ENCODE data around the gene TFEB.

Gene TFEB

DNA sequence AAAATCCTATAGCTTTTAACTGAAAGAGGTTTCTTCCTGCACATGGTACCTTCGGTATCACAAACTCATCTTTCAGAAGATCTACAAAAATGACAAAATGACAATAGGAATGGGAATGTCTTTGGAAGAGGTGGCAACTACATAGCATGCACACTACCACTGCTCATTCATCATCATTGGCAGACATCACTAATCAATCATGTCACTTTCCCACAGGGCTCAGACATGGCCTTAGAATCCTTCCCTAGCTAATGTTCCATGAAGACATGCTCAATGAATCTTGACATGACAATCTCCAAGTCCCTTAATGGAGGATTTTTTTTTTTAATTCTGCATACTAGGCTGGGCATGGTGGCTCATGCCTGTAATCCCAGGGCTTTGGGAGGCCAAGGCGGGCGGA, 15.0 kb upstream of the TFEB start:
- H3K9me3 Mint-ChIP-seq, result no peaks in the 10 kb centered on the region
- H3K27ac Mint-ChIP-seq, result no peak overlapping the region
- H3K27me3 Mint-ChIP-seq, result no peaks in the 10 kb centered on the region
- no peak overlapping the region for H3K4me3 Mint-ChIP-seq
- no peak for ATAC-seq
- no peaks in the 10 kb centered on the region for H3K36me3 Mint-ChIP-seq (ENCODE audit: low read depth)
- no peak for DNase-seq
- H3K4me1 Mint-ChIP-seq, result no peaks in the 10 kb centered on the region

- Mint-ChIP-seq H3K9me3 (no peaks in the 10 kb centered on the region), H3K27ac (no peak overlapping the region), H3K36me3 (ENCODE audit: low read depth) (no peaks in the 10 kb centered on the region), H3K4me3 (no peak overlapping the region), H3K27me3 (no peaks in the 10 kb centered on the region), H3K4me1 (no peaks in the 10 kb centered on the region)
- ATAC-seq (no peak), DNase-seq (no peak)
Measured at GRCh38 chr6:41748542-41748941, 13.1 kb upstream of the TFEB start.

DNA sequence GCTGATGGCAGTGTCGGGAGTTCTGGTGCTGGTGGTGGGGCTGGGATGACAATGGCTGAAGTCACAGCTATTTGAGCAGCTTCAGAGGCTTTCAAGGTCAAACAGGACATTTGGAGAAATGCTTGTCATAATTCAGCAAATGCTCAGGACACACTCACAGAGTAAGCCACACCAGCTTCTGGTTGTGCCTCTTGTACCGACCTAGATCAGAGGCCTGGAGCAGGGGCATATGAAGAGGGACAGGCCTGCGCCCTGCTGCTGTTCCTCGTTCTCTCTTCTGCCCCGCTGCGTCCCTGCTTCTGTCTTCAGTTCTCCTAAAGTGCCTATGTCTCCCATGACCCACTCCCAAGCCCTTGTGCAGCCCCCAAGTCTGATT, 12.7 kb upstream of the TFEB start:
- ATAC-seq (no peak), DNase-seq (no peak)
- Mint-ChIP-seq H3K36me3 (ENCODE audit: low read depth) (no peaks in the 10 kb centered on the region), H3K4me3 (no peak overlapping the region), H3K27ac (no peak overlapping the region), H3K4me1 (no peaks in the 10 kb centered on the region), H3K9me3 (no peaks in the 10 kb centered on the region), H3K27me3 (no peaks in the 10 kb centered on the region)

GRCh38 chr6:41747256-41748101, 12.1 kb upstream of the TFEB start, which contains the start of gene PGC:
Gene PGC (minus strand): TSS chr6:41747397. CDS start chr6:41747334, 63 bp downstream.
- no peak for ATAC-seq
- Mint-ChIP-seq H3K27ac (no peak within 1 kb of the TSS), H3K27me3 (no peaks in the 10 kb centered on the region), H3K36me3 (ENCODE audit: low read depth) (no peaks in the 10 kb centered on the region), H3K4me3 (no peak within 1 kb of the TSS), H3K9me3 (no peaks in the 10 kb centered on the region), H3K4me1 (no peaks in the 10 kb centered on the region)
- no peak for DNase-seq

DNA sequence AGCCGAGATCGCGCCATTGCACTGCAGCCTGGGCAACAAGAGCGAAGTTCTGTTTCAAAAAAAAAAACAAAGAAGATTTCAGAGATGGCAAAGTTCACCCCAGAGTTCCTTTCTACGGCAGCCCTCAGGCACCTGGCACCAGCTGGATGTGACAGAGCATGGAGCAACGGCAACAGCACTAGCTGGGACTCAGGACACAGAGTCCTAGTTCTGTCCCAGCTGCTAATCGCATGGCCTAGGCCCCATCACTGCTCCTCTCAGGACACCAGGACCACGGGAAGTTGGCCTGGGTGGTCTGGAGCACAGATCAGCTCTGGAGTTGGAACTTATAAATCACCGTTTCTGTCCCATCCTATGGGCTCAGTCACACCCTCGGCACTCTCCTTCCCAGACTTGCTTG, 10.7 kb upstream of the TFEB start:
- H3K27me3 Mint-ChIP-seq, result no peaks in the 10 kb centered on the region
- no peak for ATAC-seq
- no peak overlapping the region for H3K27ac Mint-ChIP-seq
- H3K4me3 Mint-ChIP-seq, result no peak overlapping the region
- H3K9me3 Mint-ChIP-seq, result no peaks in the 10 kb centered on the region
- no peaks in the 10 kb centered on the region for H3K36me3 Mint-ChIP-seq (ENCODE audit: low read depth)
- H3K4me1 Mint-ChIP-seq, result no peaks in the 10 kb centered on the region
- DNase-seq, result no peak

DNA sequence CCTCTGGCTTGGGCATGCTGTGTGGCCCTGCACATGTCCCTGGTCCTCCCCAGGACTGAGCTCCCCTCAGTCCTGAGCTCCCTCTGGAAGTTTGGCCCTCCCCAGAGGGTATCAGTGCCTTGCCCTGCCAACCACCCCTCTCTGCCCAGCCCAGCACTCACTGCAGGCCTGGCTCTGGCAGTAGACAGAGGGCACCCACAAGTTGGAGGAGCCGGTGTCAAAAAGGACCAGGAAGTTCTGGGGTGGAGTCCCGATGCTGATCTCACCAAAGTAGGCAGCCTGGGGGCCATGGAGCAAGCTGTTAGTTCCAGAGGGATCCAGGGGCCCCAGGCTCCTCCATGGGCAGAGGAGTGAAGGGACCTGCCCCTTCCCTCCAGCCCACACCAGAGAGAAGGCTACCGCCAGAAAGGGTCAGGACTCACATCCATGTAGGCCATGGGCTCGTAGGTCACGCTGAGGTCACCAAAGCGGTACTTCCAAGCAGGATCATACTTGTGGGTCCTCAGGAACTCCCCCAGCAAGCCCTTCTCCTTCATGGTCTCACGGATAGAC, 8.9 kb upstream of the TFEB start:
- no peaks in the 10 kb centered on the region for H3K27me3 Mint-ChIP-seq
- no peaks in the 10 kb centered on the region for H3K36me3 Mint-ChIP-seq (ENCODE audit: low read depth)
- H3K27ac Mint-ChIP-seq, result no peak overlapping the region
- ATAC-seq (no peak), DNase-seq (no peak)
- no peak overlapping the region for H3K4me3 Mint-ChIP-seq
- no peaks in the 10 kb centered on the region for H3K4me1 Mint-ChIP-seq
- no peaks in the 10 kb centered on the region for H3K9me3 Mint-ChIP-seq

- H3K4me3 Mint-ChIP-seq, result no peak overlapping the region
- no peak for ATAC-seq
Measured at GRCh38 chr6:41743406-41744235, 8.2 kb upstream of the TFEB start.

DNA sequence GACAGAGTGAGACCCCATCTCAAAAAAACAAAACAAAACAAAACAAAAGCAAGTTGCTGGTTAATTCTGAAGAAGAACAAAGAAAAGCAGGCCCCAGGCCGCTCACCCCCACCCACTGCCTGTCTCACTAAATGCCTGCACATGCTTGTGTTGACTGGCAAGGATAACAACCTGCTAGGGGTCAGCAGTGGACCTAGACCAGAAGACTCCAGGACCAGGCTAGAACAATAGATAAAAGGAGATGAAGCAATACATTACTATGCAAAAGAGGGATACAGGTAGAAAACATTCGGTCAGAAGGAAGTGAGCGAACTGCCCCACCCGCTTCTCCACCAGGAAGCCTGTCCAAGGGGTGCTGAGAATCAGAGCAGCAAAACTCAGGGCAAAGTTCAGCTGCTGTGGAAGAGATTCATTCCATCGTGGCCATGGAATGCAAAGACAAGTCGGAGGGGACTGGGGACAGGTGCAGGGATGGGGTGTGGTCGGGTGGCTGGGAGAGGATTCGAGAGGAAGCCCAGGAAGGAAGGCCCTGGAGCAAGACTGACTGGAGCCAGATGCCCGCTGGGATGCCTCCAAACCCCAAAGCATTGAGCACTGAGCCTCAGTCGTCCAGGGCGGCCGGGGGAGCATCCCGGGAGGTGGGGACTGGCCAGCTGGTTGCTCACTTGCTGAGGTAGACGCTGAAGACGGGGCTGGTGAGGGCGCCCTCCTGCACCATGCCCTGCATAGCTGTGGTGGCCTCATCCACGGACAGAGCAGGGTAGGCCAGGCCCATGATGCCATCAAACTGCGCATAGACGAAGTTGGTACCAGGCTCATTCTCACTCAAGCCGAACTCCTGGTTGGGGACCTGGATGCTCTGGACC, 6.5 kb upstream of the TFEB start:
- Mint-ChIP-seq H3K4me3 (no peak overlapping the region), H3K36me3 (ENCODE audit: low read depth) (no peaks in the 10 kb centered on the region), H3K4me1 (no peaks in the 10 kb centered on the region), H3K9me3 (no peaks in the 10 kb centered on the region), H3K27me3 (no peaks in the 10 kb centered on the region), H3K27ac (no peak overlapping the region)
- DNase-seq, result no peak
- ATAC-seq, result no peak

More at GRCh38 chr6:41743406-41744235, 8.2 kb upstream of the TFEB start:
- H3K27me3 Mint-ChIP-seq, result no peaks in the 10 kb centered on the region
- H3K36me3 Mint-ChIP-seq (ENCODE audit: low read depth), result no peaks in the 10 kb centered on the region
- H3K4me1 Mint-ChIP-seq, result no peaks in the 10 kb centered on the region
- no peak for DNase-seq
- no peak overlapping the region for H3K27ac Mint-ChIP-seq
- H3K9me3 Mint-ChIP-seq, result no peaks in the 10 kb centered on the region

GRCh38 chr6:41740366-41741162, 5.2 kb upstream of the TFEB start:
- no peaks in the 10 kb centered on the region for H3K36me3 Mint-ChIP-seq (ENCODE audit: low read depth)
- H3K4me3 Mint-ChIP-seq, result no peak overlapping the region
- H3K27ac Mint-ChIP-seq, result no peak overlapping the region

GRCh38 chr6:41739041-41739440, 3.6 kb upstream of the TFEB start:
- no peak overlapping the region for H3K27ac Mint-ChIP-seq
- no peaks in the 10 kb centered on the region for H3K4me1 Mint-ChIP-seq
- no peaks in the 10 kb centered on the region for H3K36me3 Mint-ChIP-seq (ENCODE audit: low read depth)
- ATAC-seq, result no peak
- no peaks in the 10 kb centered on the region for H3K9me3 Mint-ChIP-seq
- no peak for DNase-seq
- H3K4me3 Mint-ChIP-seq, result no peak overlapping the region
- H3K27me3 Mint-ChIP-seq, result no peaks in the 10 kb centered on the region

More at GRCh38 chr6:41740366-41741162, 5.2 kb upstream of the TFEB start:
- no peak for DNase-seq
- H3K27me3 Mint-ChIP-seq, result no peaks in the 10 kb centered on the region
- ATAC-seq, result no peak
- no peaks in the 10 kb centered on the region for H3K4me1 Mint-ChIP-seq
- H3K9me3 Mint-ChIP-seq, result no peaks in the 10 kb centered on the region

DNA sequence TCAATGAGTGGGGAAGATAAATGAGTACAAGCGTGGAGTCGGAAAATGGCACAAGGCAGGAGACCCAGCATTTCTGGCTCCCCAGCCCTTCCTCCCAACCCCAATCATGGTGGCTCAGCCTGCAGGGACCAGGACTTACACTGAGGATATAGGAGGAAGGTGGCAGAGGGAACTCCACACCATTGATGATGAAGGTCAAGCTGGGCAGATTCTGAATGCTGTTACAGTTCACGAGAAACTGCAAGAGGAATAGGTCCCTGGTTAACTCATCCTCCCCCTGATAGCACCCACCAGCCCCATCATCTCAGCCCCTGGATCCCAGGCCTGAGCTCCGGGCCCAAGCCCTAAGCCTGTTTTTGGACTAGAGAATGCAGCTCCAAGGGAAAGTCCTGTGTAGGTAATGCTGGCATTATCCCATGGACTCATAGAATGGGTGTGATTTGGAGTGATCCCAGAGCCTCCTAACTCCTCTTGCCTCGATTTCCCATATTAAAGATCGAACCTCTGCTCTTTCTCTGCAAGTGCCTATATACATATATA, 2.3 kb upstream of the TFEB start:
- ATAC-seq (no peak), DNase-seq (no peak)
- no peak overlapping the region for H3K4me3 Mint-ChIP-seq

DNA sequence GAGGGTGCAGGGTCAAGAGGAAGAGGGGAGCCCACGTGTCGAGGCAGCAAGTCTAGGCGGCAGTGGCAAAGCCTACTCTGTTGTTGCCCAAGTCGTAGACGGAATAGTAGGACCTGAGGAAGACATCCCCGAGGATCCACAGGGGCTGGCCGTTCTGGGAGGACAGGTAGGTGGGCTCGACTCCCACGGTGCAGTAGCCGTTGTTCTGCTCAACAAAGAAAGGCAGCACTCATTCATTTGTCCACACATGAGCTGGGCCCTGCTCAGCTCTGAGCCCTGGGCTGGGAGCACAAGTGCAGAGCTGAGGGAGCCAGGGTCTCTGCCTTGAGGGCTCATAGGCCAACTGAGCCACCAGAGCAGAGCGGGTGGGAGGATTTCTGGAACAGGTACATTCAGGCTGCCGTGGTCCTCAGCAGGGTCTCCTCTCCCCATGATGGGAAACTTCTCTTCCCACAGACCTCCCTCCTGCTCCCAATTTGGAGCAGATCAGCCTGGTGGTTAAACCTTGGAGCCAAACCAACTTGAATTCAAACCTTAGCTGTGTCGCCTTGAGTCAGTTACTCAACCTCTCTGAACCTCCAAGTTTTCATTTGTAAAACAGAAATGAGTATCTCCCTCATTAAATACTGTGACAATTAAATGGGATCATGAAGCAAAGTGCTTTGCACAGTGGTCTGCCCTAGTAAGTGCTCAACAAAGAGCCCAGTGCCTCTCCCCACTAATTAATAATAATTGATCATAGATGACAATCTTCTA, 1.6 kb upstream of the TFEB start:
- H3K4me1 Mint-ChIP-seq, result peaks cover 20% of the 10 kb centered on the region
- no peaks in the 10 kb centered on the region for H3K36me3 Mint-ChIP-seq (ENCODE audit: low read depth)
- no peaks in the 10 kb centered on the region for H3K9me3 Mint-ChIP-seq
- H3K4me3 Mint-ChIP-seq, result no peak overlapping the region
- DNase-seq (no peak), ATAC-seq (no peak)
- no peaks in the 10 kb centered on the region for H3K27me3 Mint-ChIP-seq
- no peak overlapping the region for H3K27ac Mint-ChIP-seq

More for the DNA sequence above, 2.3 kb upstream of the TFEB start:
- no peak overlapping the region for H3K27ac Mint-ChIP-seq
- H3K9me3 Mint-ChIP-seq, result no peaks in the 10 kb centered on the region
- peaks cover 13% of the 10 kb centered on the region for H3K4me1 Mint-ChIP-seq
- H3K36me3 Mint-ChIP-seq (ENCODE audit: low read depth), result no peaks in the 10 kb centered on the region
- H3K27me3 Mint-ChIP-seq, result no peaks in the 10 kb centered on the region
